ENCODE measurements around the gene DUSP15. TPM values are rescaled to one million over a fixed set of nuclear protein-coding genes. Genes with fewer than 3 reads are reported as not detected.

Gene DUSP15
- total RNA-seq, 2 donors from 2014 or later: not detected

DNA sequence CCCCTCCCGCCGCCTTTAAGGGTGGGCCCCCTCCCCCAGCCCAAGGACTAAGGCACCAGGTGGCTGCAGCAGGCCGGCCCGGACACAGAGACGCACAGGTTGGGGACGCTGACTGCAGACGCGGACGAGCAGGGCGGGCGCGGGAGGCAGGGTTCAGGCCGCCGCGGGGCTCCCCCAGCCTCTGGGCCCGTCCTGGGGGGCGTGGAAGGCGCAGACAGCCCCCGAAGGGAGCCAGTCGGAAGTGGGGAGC, 9.3 kb downstream of the DUSP15 start:
- no peaks in the 10 kb centered on the region for H3K9me3 ChIP-seq (ENCODE audit: control insufficient read depth, low read length, poor library complexity, severe bottlenecking)
- peaks cover 26% of the 10 kb centered on the region for H3K27me3 Mint-ChIP-seq
- no peak for DNase-seq
- peaks cover 15% of the 10 kb centered on the region for H3K4me1 Mint-ChIP-seq
- no peak overlapping the region for H3K27ac Mint-ChIP-seq
- peak; percentile 39 for ATAC-seq
- H3K4me3 Mint-ChIP-seq: peak overlapping the region; percentile 69
- no peaks in the 10 kb centered on the region for H3K36me3 Mint-ChIP-seq (ENCODE audit: low read depth)

DNA sequence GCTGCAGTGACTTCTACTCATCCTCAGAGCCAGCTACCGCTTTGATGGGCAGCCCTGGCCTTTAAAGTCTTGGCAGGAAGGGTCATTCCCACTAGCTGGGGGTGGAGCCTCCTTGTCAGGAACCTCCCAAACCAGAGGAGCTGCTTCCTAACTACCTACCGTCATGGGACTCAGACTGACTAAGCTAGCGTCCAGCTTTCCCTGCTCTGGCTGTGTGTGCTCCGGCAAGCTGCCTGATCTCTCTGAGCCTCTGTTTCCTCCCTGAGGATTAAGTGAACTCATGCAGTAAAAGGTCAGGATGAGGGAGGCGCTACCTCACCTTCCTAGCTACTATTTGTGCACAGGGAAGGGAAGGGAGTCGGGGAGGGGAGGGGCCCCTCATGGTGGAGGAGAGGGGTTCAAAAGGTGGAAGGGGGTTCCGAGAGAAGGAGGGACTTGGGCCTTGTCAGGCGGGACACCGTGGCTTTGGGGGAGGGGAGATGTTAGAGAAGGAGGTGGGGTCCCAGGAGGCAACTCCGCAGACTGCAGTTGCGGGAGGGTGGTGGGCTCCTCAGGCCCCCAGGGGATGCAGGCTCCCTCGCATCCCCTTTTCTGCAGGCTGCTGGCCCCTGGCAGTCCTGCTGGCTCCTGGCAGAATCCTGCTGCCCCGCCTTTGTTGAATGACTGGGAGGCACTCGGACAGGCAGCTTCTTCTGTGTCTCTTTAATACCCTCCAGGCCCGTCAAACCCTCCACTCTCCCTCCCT, 9.8 kb downstream of the DUSP15 start:
- H3K4me1 Mint-ChIP-seq: peaks cover 15% of the 10 kb centered on the region
- no peaks in the 10 kb centered on the region for H3K9me3 ChIP-seq (ENCODE audit: control insufficient read depth, low read length, poor library complexity, severe bottlenecking)
- DNase-seq (no peak), ATAC-seq (no peak)
- H3K27ac Mint-ChIP-seq: no peak overlapping the region
- H3K27me3 Mint-ChIP-seq: peaks cover 26% of the 10 kb centered on the region
- H3K4me3 Mint-ChIP-seq: peak overlapping the region; percentile 69
- no peaks in the 10 kb centered on the region for H3K36me3 Mint-ChIP-seq (ENCODE audit: low read depth)

DNA sequence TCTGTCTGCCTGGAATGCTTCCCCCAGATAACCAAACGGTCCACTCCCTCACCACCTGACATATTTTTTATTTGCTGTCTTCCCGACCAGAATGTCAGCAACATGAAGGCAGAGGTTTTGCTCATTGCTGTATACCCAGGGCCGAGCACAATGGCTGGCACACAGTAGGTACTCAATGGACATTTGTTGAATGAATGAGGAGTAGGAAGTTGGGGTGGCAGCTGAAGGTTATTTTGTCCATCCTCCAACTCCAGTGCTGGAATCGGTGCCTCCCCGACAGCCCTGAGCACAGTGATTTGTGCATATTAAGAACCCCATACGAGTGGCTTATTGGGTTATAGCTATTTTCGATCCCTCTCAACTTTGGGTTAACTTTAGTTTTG, 10.3 kb downstream of the DUSP15 start:
- H3K9me3 ChIP-seq (ENCODE audit: control insufficient read depth, low read length, poor library complexity, severe bottlenecking): no peaks in the 10 kb centered on the region
- Mint-ChIP-seq H3K36me3 (ENCODE audit: low read depth) (no peaks in the 10 kb centered on the region), H3K27me3 (peaks cover 26% of the 10 kb centered on the region), H3K4me1 (peaks cover 15% of the 10 kb centered on the region), H3K4me3 (peak overlapping the region; percentile 69), H3K27ac (no peak overlapping the region)
- DNase-seq (no peak), ATAC-seq (no peak)

DNA sequence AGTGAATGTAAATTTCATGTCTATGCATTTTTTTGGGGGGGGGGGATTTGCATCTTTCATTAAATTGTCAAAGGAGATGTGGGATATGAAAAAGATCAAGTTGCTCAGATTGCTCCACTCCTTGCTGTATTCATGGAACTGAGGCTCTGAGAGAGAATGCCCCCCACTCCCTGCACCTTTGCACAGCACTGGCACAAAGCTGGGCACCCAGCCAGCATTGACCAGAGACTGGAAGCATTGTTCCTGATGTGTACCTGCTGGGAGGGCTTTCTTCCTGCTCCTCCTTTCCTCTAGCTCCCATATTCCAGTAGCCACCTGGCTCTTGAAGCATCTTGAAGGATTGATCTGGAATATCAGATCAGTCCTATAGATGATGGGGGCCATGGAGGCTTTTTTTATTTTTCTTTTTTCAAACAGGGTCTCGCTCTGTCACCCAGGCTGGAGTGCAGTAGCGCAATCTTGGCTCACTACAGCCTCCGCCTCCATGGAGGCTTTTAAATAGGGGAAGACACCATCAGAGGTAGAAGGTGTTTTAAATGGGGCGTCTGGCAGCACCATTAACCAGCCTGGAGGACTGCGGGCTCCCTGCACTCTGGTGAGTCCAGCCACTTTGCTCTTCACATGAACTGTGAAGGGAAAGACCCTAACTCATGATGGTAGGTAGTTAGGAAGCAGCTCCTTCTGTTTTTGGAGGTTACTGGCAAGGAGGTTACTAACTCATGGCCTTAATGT, 10.9 kb downstream of the DUSP15 start:
- Mint-ChIP-seq H3K36me3 (ENCODE audit: low read depth) (no peaks in the 10 kb centered on the region), H3K4me1 (peaks cover 15% of the 10 kb centered on the region), H3K4me3 (no peak overlapping the region), H3K27me3 (peaks cover 26% of the 10 kb centered on the region), H3K27ac (no peak overlapping the region)
- H3K9me3 ChIP-seq (ENCODE audit: control insufficient read depth, low read length, poor library complexity, severe bottlenecking): no peaks in the 10 kb centered on the region
- DNase-seq (no peak), ATAC-seq (no peak)

GRCh38 chr20:31858760-31859083, 11.6 kb downstream of the DUSP15 start:
- ATAC-seq (no peak), DNase-seq (no peak)
- no peaks in the 10 kb centered on the region for H3K9me3 ChIP-seq (ENCODE audit: control insufficient read depth, low read length, poor library complexity, severe bottlenecking)
- Mint-ChIP-seq H3K36me3 (ENCODE audit: low read depth) (no peaks in the 10 kb centered on the region), H3K27me3 (peaks cover 26% of the 10 kb centered on the region), H3K4me3 (no peak overlapping the region), H3K4me1 (peaks cover 15% of the 10 kb centered on the region), H3K27ac (no peak overlapping the region)

- Mint-ChIP-seq H3K4me3 (no peak overlapping the region), H3K36me3 (ENCODE audit: low read depth) (no peaks in the 10 kb centered on the region), H3K27me3 (peaks cover 26% of the 10 kb centered on the region), H3K4me1 (peaks cover 15% of the 10 kb centered on the region), H3K27ac (no peak overlapping the region)
- H3K9me3 ChIP-seq (ENCODE audit: control insufficient read depth, low read length, poor library complexity, severe bottlenecking): no peaks in the 10 kb centered on the region
- DNase-seq (no peak), ATAC-seq (no peak)
Observed at GRCh38 chr20:31857861-31858759, 12.2 kb downstream of the DUSP15 start.

- Mint-ChIP-seq H3K4me1 (peaks cover 11% of the 10 kb centered on the region), H3K4me3 (no peak overlapping the region), H3K36me3 (ENCODE audit: low read depth) (no peaks in the 10 kb centered on the region), H3K27ac (no peak overlapping the region), H3K27me3 (peaks cover 34% of the 10 kb centered on the region)
- no peaks in the 10 kb centered on the region for H3K9me3 ChIP-seq (ENCODE audit: control insufficient read depth, low read length, poor library complexity, severe bottlenecking)
- no peak for ATAC-seq
- DNase-seq: no peak
Observed at GRCh38 chr20:31856516-31856915, 13.8 kb downstream of the DUSP15 start.

DNA sequence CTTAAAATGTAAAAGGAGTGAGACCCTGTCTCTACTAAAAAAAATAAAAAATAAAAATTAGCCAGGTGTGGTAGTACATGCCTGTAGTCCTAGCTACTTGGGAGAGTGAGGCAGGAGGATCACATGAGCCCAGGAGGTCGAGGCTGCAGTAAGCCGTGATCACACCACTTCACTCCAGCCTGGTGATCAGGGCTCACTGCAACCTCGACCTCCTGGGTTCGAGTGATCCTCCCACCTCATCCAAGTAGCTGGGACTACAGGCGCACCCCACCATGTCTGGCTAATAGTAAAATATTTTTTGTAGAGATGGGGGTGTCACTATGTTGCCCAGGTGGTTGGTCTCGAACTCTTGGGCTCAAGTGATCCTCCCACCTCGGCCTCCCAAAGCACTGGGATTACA, 16.8 kb downstream of the DUSP15 start:
- H3K27ac Mint-ChIP-seq: no peak overlapping the region
- DNase-seq (no peak), ATAC-seq (no peak)
- H3K27me3 Mint-ChIP-seq: peaks cover 35% of the 10 kb centered on the region
- peaks cover 6% of the 10 kb centered on the region for H3K36me3 Mint-ChIP-seq (ENCODE audit: low read depth)
- peaks cover 7% of the 10 kb centered on the region for H3K4me1 Mint-ChIP-seq
- H3K4me3 Mint-ChIP-seq: no peak overlapping the region
- H3K9me3 ChIP-seq (ENCODE audit: control insufficient read depth, low read length, poor library complexity, severe bottlenecking): no peaks in the 10 kb centered on the region

- ATAC-seq (no peak), DNase-seq (no peak)
- Mint-ChIP-seq H3K27me3 (peaks cover 35% of the 10 kb centered on the region), H3K36me3 (ENCODE audit: low read depth) (peaks cover 6% of the 10 kb centered on the region), H3K4me1 (peaks cover 2% of the 10 kb centered on the region), H3K4me3 (no peak overlapping the region), H3K27ac (no peak overlapping the region)
- H3K9me3 ChIP-seq (ENCODE audit: control insufficient read depth, low read length, poor library complexity, severe bottlenecking): no peaks in the 10 kb centered on the region
Observed at GRCh38 chr20:31851240-31851955, 18.9 kb downstream of the DUSP15 start.

DNA sequence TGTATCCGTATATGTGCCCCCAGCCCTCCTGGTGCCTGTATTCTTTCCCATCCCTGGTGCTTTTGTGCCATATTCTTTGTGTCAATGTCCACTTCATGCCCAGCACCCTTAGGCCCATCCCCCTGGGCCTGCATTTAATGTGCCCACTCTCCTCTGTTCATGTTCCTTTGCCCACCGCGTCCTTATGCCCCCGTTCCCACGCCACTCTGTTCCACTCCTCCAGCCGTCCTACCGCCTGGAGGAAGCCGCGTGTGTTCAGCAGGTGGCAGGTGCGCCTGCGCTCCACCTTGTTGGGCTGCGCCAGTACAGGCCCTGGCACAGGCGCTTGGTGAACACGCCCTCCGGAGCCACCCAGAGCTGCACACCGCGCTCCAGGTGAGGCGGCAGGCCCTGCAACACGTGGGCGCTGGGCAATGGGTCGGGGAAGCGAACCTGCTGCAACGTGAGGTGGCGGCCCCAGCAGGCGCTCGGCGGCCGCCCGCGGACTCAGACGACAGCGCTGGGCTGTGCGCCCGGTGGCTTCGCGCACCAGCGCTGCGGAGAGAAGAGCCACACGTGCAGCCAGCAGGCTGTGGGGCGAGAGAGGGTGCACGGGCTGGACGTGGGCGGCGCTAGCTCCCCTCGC, 20.9 kb downstream of the DUSP15 start:
- peak overlapping the region; percentile 43 for H3K4me3 Mint-ChIP-seq
- peaks cover 6% of the 10 kb centered on the region for H3K36me3 Mint-ChIP-seq (ENCODE audit: low read depth)
- no peak overlapping the region for H3K27ac Mint-ChIP-seq
- H3K27me3 Mint-ChIP-seq: peaks cover 35% of the 10 kb centered on the region
- H3K9me3 ChIP-seq (ENCODE audit: control insufficient read depth, low read length, poor library complexity, severe bottlenecking): no peaks in the 10 kb centered on the region
- ATAC-seq: no peak
- peaks cover 2% of the 10 kb centered on the region for H3K4me1 Mint-ChIP-seq
- DNase-seq: no peak

GRCh38 chr20:31848088-31848999, 22.0 kb downstream of the DUSP15 start:
- H3K9me3 ChIP-seq (ENCODE audit: control insufficient read depth, low read length, poor library complexity, severe bottlenecking): no peaks in the 10 kb centered on the region
- Mint-ChIP-seq H3K4me1 (peaks cover 2% of the 10 kb centered on the region), H3K27ac (no peak overlapping the region), H3K4me3 (no peak overlapping the region), H3K36me3 (ENCODE audit: low read depth) (peaks cover 6% of the 10 kb centered on the region), H3K27me3 (peaks cover 35% of the 10 kb centered on the region)
- ATAC-seq: no peak
- DNase-seq: no peak

DNA sequence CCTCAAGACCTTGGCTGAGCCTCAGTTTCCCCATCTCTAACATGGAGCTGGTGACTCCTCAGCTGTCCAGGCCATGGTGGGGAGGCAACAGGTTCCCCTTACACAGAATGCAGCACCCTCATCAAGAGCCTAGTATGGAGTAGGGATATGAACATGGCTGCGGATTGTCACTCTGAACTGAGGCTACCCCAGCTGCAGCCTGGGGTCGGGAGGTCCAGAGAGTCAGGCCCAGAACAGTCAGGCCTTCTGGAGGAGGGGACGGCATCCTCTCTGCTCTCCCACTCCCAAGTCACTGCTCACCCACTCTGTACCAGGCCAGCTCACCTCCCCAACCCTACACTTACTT, 23.6 kb downstream of the DUSP15 start:
- Mint-ChIP-seq H3K27ac (no peak overlapping the region), H3K4me3 (no peak overlapping the region), H3K36me3 (ENCODE audit: low read depth) (peaks cover 6% of the 10 kb centered on the region), H3K27me3 (peaks cover 30% of the 10 kb centered on the region), H3K4me1 (peaks cover 2% of the 10 kb centered on the region)
- H3K9me3 ChIP-seq (ENCODE audit: control insufficient read depth, low read length, poor library complexity, severe bottlenecking): no peaks in the 10 kb centered on the region
- DNase-seq: no peak
- no peak for ATAC-seq
